Embryonic facial prominence (tissue), 1 donor: ENCODE data around the gene KCNQ1.

Source experiments
- DNase-seq: peaks from one replicate; pipeline ENCODE4 v3.0.0-alpha.2; 2016; ENCODE audit errors: extremely low spot score

The KCNQ1 gene

GRCh38 chr11:2508793-2509192 lies 64.0 kb downstream of the KCNQ1 start:
- DNase-seq: no peak

GRCh38 chr11:2509481-2510001 lies 64.7 kb downstream of the KCNQ1 start:
- no peak for DNase-seq

- no peak for DNase-seq
These were observed 66.0 kb downstream of the KCNQ1 start for GRCh38 chr11:2510626-2511402.

GRCh38 chr11:2511421-2512369 lies 66.9 kb downstream of the KCNQ1 start:
- no peak for DNase-seq

- no peak for DNase-seq
These were observed 67.9 kb downstream of the KCNQ1 start for GRCh38 chr11:2512431-2513407.

- DNase-seq: no peak
These were observed 68.6 kb downstream of the KCNQ1 start for GRCh38 chr11:2513441-2513840.

- no peak for DNase-seq
These were observed 70.8 kb downstream of the KCNQ1 start for GRCh38 chr11:2515401-2516275.

GRCh38 chr11:2516276-2517015 lies 71.6 kb downstream of the KCNQ1 start:
- no peak for DNase-seq

- DNase-seq: no peak
These were observed 72.2 kb downstream of the KCNQ1 start for GRCh38 chr11:2517016-2517385.

- no peak for DNase-seq
These were observed 72.7 kb downstream of the KCNQ1 start for GRCh38 chr11:2517386-2518064.

- DNase-seq: no peak
These were observed 73.5 kb downstream of the KCNQ1 start for GRCh38 chr11:2518111-2518982.

GRCh38 chr11:2518983-2519340 lies 74.2 kb downstream of the KCNQ1 start:
- no peak for DNase-seq

GRCh38 chr11:2519517-2519861 lies 74.7 kb downstream of the KCNQ1 start:
- DNase-seq: no peak

- DNase-seq: no peak
These were observed 75.3 kb downstream of the KCNQ1 start for GRCh38 chr11:2519862-2520735.

- DNase-seq: no peak
These were observed 75.9 kb downstream of the KCNQ1 start for GRCh38 chr11:2520736-2521035.

- DNase-seq: no peak
These were observed 76.4 kb downstream of the KCNQ1 start for GRCh38 chr11:2521081-2521732.
